Measurements from ENCODE around the gene C19orf67. TPM values are rescaled to one million over a fixed set of nuclear protein-coding genes. Genes with fewer than 3 reads are reported as not detected.
A peak's percentile ranks its signal among the peaks of the same experiment; 100 is the strongest.

Gene C19orf67
- total and polyA plus RNA-seq, 2 of the 13 experiments (the other 11 are each of a cell fraction or from before 2014, with no cell fraction given): 0.11 to 0.32 TPM

DNA sequence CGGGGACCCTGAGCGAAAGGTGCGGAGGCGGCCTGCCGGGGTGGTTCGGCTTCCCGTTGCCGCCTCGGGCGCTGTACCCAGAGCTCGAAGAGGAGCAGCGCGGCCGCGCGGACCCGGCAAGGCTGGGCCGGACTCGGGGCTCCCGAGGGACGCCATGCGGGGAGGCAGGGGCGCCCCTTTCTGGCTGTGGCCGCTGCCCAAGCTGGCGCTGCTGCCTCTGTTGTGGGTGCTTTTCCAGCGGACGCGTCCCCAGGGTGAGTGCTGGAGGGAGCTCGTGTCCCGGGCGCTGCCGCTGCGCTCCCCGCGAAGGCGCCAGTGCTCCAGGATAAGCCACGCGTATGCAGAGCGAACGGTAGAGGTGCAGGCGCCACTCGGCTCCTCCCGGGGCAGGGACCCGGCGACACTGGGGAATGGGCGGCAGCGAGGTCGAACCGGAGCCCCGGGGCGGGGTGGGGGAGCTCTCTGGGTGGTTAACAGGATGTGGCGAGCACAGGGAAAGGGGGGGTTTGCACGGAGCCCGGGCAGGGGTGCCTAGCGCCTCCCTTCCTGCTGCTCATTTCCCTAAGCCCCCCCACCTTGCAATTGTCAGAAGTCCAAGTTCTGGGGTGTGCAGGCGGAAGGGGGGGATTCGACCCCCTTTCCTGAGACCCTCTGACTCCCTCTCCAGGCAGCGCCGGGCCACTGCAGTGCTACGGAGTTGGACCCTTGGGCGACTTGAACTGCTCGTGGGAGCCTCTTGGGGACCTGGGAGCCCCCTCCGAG is 53.7 kb downstream of the C19orf67 start, which contains the start of gene IL27RA (continued):
- TF ChIP-seq, protein P1, sequence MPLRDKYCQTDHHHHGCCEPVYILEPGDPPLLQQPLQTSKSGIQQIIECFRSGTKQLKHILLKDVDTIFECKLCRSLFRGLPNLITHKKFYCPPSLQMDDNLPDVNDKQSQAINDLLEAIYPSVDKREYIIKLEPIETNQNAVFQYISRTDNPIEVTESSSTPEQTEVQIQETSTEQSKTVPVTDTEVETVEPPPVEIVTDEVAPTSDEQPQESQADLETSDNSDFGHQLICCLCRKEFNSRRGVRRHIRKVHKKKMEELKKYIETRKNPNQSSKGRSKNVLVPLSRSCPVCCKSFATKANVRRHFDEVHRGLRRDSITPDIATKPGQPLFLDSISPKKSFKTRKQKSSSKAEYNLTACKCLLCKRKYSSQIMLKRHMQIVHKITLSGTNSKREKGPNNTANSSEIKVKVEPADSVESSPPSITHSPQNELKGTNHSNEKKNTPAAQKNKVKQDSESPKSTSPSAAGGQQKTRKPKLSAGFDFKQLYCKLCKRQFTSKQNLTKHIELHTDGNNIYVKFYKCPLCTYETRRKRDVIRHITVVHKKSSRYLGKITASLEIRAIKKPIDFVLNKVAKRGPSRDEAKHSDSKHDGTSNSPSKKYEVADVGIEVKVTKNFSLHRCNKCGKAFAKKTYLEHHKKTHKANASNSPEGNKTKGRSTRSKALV (CRISPR knock-in tag; IDR thresholded peaks at IDR 0.05): peak; percentile 95
- TF ChIP-seq, protein P2, sequence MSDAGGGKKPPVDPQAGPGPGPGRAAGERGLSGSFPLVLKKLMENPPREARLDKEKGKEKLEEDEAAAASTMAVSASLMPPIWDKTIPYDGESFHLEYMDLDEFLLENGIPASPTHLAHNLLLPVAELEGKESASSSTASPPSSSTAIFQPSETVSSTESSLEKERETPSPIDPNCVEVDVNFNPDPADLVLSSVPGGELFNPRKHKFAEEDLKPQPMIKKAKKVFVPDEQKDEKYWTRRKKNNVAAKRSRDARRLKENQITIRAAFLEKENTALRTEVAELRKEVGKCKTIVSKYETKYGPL (CRISPR knock-in tag; IDR thresholded peaks at IDR 0.05): no peak
- TF ChIP-seq ZBTB3 (CRISPR knock-in tag; IDR thresholded peaks at IDR 0.05; ENCODE audit: borderline replicate concordance, low read depth): no peak
- TF ChIP-seq CREB3 (CRISPR knock-in tag; IDR thresholded peaks at IDR 0.05): 0 out of 2 replicates have a peak, but pooled peaks have one; percentile 87
- peak; percentile 86 for TF ChIP-seq ZNF501 (CRISPR knock-in tag; IDR thresholded peaks at IDR 0.05)
- no peak for TF ChIP-seq MAFF (IDR thresholded peaks at IDR 0.05; ENCODE audit: low read depth, low read length)
- TF ChIP-seq ZNF362 (CRISPR knock-in tag; IDR thresholded peaks at IDR 0.05; ENCODE audit: borderline replicate concordance): no peak; the same call in 1 of the 2 replicates
- TF ChIP-seq CSRNP1 (CRISPR knock-in tag; IDR thresholded peaks at IDR 0.05): no peak; the same call in 1 of the 2 replicates
- no peak; the same call in 1 of the 2 replicates for TF ChIP-seq ZNF256 (CRISPR knock-in tag; conservative IDR thresholded peaks at IDR 0.05)
- TF ChIP-seq ATF7 (IDR thresholded peaks at IDR 0.05): no peak
- TF ChIP-seq ATF7 (CRISPR knock-in tag; IDR thresholded peaks at IDR 0.05): no peak
- TF ChIP-seq ZNF543 (CRISPR knock-in tag; IDR thresholded peaks at IDR 0.05): peak; percentile 51; the same call in 1 of the 2 replicates
- TF ChIP-seq ZNF550 (CRISPR knock-in tag; IDR thresholded peaks at IDR 0.05; ENCODE audit: borderline replicate concordance): no peak
- TF ChIP-seq BORCS8-MEF2B (CRISPR knock-in tag; IDR thresholded peaks at IDR 0.05): no peak; the same call in 1 of the 2 replicates
- TF ChIP-seq MATR3 (CRISPR knock-in tag; IDR thresholded peaks at IDR 0.05): no peak
- TF ChIP-seq ZNF780A (CRISPR knock-in tag; IDR thresholded peaks at IDR 0.05): no peak; the same call in 1 of the 2 replicates
- TF ChIP-seq, protein P3, sequence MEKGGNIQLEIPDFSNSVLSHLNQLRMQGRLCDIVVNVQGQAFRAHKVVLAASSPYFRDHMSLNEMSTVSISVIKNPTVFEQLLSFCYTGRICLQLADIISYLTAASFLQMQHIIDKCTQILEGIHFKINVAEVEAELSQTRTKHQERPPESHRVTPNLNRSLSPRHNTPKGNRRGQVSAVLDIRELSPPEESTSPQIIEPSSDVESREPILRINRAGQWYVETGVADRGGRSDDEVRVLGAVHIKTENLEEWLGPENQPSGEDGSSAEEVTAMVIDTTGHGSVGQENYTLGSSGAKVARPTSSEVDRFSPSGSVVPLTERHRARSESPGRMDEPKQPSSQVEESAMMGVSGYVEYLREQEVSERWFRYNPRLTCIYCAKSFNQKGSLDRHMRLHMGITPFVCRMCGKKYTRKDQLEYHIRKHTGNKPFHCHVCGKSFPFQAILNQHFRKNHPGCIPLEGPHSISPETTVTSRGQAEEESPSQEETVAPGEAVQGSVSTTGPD (CRISPR knock-in tag; IDR thresholded peaks at IDR 0.05): 0 out of 2 replicates have a peak, but pooled peaks have one; percentile 54
- TF ChIP-seq, protein P4, sequence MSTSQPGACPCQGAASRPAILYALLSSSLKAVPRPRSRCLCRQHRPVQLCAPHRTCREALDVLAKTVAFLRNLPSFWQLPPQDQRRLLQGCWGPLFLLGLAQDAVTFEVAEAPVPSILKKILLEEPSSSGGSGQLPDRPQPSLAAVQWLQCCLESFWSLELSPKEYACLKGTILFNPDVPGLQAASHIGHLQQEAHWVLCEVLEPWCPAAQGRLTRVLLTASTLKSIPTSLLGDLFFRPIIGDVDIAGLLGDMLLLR (CRISPR knock-in tag; IDR thresholded peaks at IDR 0.05): no peak
- TF ChIP-seq ZNF431 (CRISPR knock-in tag; IDR thresholded peaks at IDR 0.05; ENCODE audit: borderline replicate concordance, low read depth): no peak
